Stimulated activated CD8-positive, alpha-beta memory T cell treated with anti-CD3 and anti-CD28 coated beads, Interleukin-4, amount 100 ng/mL, for 24 hours (primary cell): ENCODE data around the gene RDH5.

Source experiments
- DNase-seq: peaks from one replicate; pipeline ENCODE4 v3.0.0-alpha.2; 2020; ENCODE audit warnings: low read depth

The RDH5 gene

GRCh38 chr12:55696796-55697462, 23.3 kb upstream of the RDH5 start:
- no peak for DNase-seq

- DNase-seq: no peak
Measured at GRCh38 chr12:55697686-55698085, 22.5 kb upstream of the RDH5 start.

GRCh38 chr12:55698241-55698955, 21.8 kb upstream of the RDH5 start:
- DNase-seq: no peak

GRCh38 chr12:55698965-55699364, 21.2 kb upstream of the RDH5 start:
- no peak for DNase-seq

GRCh38 chr12:55699471-55700055, 20.6 kb upstream of the RDH5 start:
- DNase-seq: no peak

GRCh38 chr12:55700255-55701018, 19.8 kb upstream of the RDH5 start:
- DNase-seq: no peak

- DNase-seq: no peak
Measured at GRCh38 chr12:55702861-55703260, 17.3 kb upstream of the RDH5 start.

GRCh38 chr12:55703288-55703687, 16.9 kb upstream of the RDH5 start:
- DNase-seq: no peak

GRCh38 chr12:55703901-55704761, 16.1 kb upstream of the RDH5 start:
- DNase-seq: no peak

- no peak for DNase-seq
Measured at GRCh38 chr12:55704824-55705718, 15.1 kb upstream of the RDH5 start.

- DNase-seq: no peak
Measured at GRCh38 chr12:55705782-55706402, 14.3 kb upstream of the RDH5 start.

GRCh38 chr12:55706568-55707218, 13.5 kb upstream of the RDH5 start:
- no peak for DNase-seq

GRCh38 chr12:55707219-55707671, 12.9 kb upstream of the RDH5 start:
- DNase-seq: no peak

GRCh38 chr12:55707841-55708694, 12.1 kb upstream of the RDH5 start, which contains the start of gene ITGA7:
ITGA7 (minus strand) TSS chr12:55707904; CDS start chr12:55707682, 222 bp downstream.
- DNase-seq: peak; percentile 49

- DNase-seq: no peak
Measured at GRCh38 chr12:55708695-55709233, 11.4 kb upstream of the RDH5 start.

- DNase-seq: no peak
Measured at GRCh38 chr12:55711786-55712553, 8.2 kb upstream of the RDH5 start.

GRCh38 chr12:55712700-55713415, 7.3 kb upstream of the RDH5 start:
- no peak for DNase-seq
